GM18868 (cell line): ENCODE data around the gene ZNF236.

ENCODE experiments used
- ATAC-seq: cut with Tn5 transposase; IDR thresholded peaks from one replicate; pipeline ENCODE4 v1.9.1; 2021; ENCODE audit warnings: mild to moderate bottlenecking, moderate library complexity; ENCODE audit not compliant: unreplicated experiment

ZNF236 gene

GRCh38 chr18:76970770-76971559, 148.6 kb downstream of the ZNF236 start:
- no peak for ATAC-seq

- no peak for ATAC-seq
These were observed 149.9 kb downstream of the ZNF236 start for GRCh38 chr18:76972241-76972640.

DNA sequence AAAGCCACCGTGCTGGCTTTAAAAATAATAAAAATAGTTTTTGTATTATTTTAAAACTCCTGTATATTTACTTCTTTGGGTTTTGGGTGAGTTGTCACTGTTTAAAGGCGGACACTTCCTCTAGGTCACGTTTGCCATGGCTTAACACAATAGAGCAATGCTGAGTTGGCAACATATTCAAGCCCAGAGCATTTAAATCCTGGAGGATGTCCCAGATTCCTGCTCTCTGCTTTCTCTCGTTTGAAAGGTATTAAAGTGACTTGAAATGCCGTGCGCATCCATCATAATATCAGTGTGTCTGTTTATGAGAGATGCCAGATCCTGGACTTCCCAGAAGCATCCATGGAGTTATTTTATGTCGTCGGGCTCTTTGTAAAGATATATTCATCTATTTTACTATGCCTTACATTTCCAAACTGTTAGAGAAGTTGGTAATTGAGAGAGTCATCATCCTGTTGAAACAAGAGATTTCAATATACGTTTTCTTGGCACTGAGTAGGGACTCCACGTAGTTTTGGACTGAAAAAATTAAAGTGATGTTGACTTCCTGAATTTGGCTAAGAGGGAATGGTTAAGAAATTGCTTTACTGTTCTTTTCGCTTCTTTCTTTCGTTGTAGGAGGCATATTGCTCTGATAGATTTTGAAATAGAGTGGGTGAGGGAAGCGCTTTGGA, 150.6 kb downstream of the ZNF236 start:
- no peak for ATAC-seq

DNA sequence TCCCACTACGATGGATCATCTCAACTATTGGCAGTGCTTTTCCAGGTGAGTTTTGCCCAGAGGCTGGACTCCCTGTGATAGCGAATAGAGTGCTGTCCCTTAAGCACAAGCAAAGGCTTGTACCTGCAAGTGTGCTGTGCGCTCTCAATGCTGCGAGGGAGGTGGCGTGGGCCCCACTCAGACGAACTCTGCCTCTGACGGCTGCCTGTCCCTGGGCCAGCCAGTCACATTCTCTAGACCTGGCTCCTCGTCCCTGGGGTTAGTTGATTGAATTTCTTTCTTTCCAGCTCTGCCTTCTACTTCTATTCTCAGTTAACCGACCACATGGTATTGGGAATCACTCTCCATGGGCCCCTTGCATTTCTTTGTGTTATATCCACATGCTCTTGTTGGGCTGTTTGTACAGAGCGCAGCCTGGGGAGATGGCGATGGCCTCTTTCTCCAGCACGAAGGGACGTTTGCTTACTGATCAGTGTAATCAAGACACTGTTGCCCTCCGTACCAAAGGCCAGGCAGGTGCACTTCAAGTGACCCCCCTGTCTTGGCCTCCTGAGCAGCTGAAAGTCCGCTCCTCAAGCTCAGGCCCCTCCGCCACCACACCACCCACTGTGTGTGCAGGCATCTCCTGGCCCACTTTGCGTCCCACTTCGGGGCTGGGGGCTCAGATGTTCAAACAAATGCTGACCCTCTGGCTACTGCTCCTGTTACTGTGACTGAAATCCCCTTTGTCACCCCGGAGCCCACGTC, 151.3 kb downstream of the ZNF236 start:
- no peak for ATAC-seq

DNA sequence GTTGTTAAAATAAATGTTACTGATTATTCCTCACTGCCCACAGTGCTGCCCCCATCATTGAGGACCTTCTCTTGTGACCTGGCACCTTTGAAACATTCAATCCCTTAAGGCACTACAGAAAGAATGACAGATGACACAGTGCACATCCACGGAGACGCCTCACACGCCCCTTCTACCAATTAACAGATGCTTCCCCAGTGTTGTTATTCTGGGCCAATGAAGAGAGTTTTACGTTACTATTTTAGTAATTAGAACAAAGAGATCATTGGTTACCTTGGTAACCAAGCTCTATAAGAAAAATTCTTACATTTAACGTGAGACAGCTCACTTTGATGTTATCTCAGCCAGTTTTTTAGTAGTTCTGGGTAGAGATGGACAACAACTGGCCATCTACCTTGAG, 152.0 kb downstream of the ZNF236 start:
- ATAC-seq: no peak

DNA sequence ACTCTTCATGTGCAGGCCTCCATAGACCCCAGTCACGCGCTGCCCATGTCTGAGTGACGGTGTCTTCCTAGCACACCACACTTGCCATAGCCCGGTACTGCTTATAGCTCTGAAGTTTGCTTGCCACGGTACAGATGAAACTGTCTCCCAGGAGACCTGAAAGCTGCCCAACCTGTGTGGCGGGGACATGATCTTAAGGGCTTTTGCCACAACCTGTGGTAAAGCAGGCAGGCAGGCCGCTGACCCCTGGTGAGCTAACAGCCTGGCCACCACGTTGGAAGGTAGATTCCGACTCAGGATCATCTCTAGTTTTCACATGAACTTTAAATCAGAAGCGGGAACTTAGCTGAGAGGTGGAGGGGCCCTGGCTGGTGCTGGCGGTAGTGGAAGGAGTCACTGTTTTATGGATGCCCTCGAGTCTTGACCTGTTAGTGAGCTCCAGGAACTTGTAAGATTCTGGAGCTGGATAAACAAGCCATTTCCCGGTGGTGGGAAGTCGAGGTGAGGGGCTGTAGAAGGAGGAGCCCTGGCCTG, 153.3 kb downstream of the ZNF236 start:
- ATAC-seq: no peak

DNA sequence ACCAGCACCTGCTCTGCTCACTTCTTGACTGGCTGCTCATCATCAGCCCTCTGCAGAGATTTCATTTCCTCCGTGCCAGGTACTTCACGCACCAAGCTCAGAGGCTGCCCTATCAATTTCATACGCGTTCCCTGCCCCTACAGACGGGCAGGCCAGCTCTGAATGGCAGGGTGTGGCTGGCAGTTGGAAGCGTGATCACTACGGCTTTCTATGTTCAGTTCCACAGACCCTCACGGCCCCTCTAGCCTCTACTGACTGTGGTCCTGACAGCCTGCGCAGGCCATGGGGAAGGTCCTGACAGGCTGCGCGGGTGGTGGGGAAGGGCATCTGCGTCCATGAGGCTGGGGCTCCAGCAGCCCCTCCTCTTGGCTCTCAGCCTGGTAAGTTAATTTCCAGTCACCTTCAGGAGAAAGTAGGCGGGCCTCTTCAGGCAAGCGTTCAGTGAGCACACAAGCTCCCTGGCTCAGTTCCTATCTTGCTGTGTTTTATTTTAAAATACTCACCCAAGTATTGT, 154.8 kb downstream of the ZNF236 start:
- ATAC-seq: no peak

- no peak for ATAC-seq
These were observed 155.4 kb downstream of the ZNF236 start for GRCh38 chr18:76977684-76978232.

GRCh38 chr18:76978616-76979015, 156.3 kb downstream of the ZNF236 start:
- no peak for ATAC-seq

- no peak for ATAC-seq
These were observed 156.9 kb downstream of the ZNF236 start for GRCh38 chr18:76979111-76979751.

DNA sequence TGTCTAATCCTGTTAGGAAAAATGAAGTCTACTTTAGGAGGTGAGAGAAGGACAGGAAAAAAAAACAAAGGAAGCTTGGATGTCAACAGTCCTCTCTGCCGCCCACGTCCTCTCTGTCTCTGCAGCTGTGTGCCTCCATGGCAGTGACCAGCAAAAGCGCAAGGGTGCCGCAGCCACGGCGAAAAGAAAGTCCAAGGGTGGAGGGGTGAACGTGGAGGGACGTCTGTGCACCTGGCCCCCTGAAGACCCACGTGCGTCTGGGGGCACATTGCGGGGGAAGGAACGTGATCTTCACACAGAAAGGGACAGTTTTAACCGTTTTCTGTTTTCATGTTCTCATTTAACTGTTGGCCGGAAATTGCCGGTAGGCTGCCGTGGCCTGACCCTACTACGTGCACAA, 157.5 kb downstream of the ZNF236 start:
- no peak for ATAC-seq

GRCh38 chr18:76980663-76981395, 158.5 kb downstream of the ZNF236 start:
- ATAC-seq: peak; percentile 23

DNA sequence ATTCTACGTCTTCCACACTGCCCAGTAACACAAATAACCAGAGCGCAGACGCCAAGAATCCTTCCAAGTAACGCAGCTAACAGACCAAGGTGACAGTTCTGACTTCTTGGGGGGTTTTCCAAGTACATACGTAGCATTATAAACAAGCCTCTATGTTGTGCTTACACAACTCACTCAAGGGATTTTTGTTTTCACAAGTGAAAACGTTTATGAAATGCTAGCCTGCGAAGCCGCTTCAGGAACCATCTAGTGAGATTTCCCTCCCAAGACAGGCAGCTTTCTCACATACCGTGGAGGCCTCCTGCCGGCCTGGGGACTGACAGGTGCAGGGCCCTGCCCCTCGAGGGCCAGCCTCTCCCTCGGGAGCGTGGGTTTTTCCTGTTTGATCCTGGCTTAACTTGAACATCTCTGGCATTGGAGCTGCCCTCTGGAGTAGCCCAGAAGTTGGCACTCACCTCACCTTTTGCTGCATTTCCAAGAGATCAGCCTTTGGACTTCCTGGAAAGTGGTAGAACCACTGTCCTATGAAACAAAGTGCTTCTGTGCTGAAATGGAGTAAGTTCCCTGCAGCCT, 159.1 kb downstream of the ZNF236 start:
- peak; percentile 52 for ATAC-seq

- ATAC-seq: no peak
These were observed 159.7 kb downstream of the ZNF236 start for GRCh38 chr18:76982038-76982437.

GRCh38 chr18:76982841-76983583, 160.7 kb downstream of the ZNF236 start:
- ATAC-seq: peak; percentile 76

- ATAC-seq: no peak
These were observed 161.3 kb downstream of the ZNF236 start for GRCh38 chr18:76983613-76984051.

- no peak for ATAC-seq
These were observed 162.1 kb downstream of the ZNF236 start for GRCh38 chr18:76984193-76985155.
